ENCODE measurements around the gene EXOC7.

DNA sequence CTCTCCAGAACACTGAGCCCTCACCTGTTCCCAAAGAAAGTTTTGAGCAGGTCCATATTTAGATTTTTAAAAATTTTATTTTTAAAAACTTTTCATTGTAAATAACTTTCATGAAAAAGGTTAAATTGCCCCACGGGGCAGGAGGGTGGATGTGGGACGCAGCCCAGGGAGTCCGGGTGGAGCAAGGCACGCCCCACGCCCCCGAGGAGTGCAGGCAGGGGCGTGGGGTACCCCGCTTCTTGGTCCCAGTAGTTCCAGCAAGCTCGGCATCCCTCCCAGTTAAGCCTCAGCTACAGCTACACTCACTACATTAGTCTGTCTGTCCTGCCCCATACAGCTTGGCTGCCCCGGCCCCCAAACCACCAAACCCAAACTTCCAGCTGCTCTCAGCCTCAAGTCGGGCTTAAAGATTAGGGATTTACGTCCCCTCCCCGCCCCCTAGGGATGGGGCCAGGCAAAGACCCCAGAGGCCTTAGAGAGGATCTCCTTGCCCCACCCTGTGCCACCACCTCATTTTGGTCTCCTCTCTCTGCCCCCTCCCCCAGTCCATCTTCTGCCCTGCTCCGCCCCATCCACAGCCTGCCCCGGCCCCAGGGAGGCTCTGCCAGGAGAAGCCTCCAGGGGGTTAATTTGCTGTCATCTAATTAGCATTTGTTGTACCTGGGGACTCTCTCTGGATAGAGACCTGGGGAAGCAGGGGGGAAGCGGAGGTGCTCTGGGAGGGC lies 32.9 kb upstream of the EXOC7 start:
- no peak for TF ChIP-seq EZH2 (IDR thresholded peaks at IDR 0.05)
- no peak for TF ChIP-seq POLR2AphosphoS5 (IDR thresholded peaks at IDR 0.05; ENCODE audit: borderline replicate concordance, low read depth, low read length)

All from SK-N-MC (cell line).